Keratinocyte (primary cell): Measurements from ENCODE around the gene PTPRN2. TPM values are rescaled to one million over a fixed set of nuclear protein-coding genes. Genes with fewer than 3 reads are reported as not detected.
"Not testable (repeated sequence)": the region's sequence is repeated elsewhere in the genome, so short reads cannot be mapped to it uniquely, and the experiment has no call there.

Experiments used
- DNase-seq: peaks from one replicate; pipeline ENCODE4 v3.0.0-alpha.2; 2011; ENCODE audit warnings: low read depth, missing footprints, low spot score
- FAIRE-seq: peaks from 2 replicates; lab custom pipeline; 2011; peaks lifted over from hg19 to GRCh38; lab: Jason Lieb, UNC
- H2AFZ ChIP-seq: 2 replicates; pipeline ENCODE4 v1.6.0; 2012; ENCODE audit warnings: low read length, control low read depth, inconsistent platforms; ENCODE audit not compliant: control insufficient read depth
- H3K27ac ChIP-seq: 2 replicates; pipeline ENCODE4 v1.5.1; 2011; ENCODE audit warnings: low read length; ENCODE audit not compliant: control insufficient read depth, insufficient read depth
- H3K27me3 ChIP-seq: 3 replicates; pipeline ENCODE4 v1.6.0; 2011; ENCODE audit warnings: low read length; ENCODE audit not compliant: control insufficient read depth, insufficient read depth; ENCODE audit errors: extremely low read depth
- H3K36me3 ChIP-seq, 2 experiments: 2 replicates in 1 of 2; 3 replicates in 1 of 2; pipeline ENCODE4 v1.5.1; 2011; ENCODE audit warnings: low read length in 2 of 2, mild to moderate bottlenecking in 1 of 2; ENCODE audit not compliant: control insufficient read depth in 2 of 2, insufficient read depth in 2 of 2; ENCODE audit errors: extremely low read depth in 1 of 2
- H3K4me1 ChIP-seq: 3 replicates; pipeline ENCODE4 v1.5.1; 2011; ENCODE audit warnings: low read length; ENCODE audit not compliant: control insufficient read depth, insufficient read depth; ENCODE audit errors: extremely low read depth
- H3K4me2 ChIP-seq: 3 replicates; pipeline ENCODE4 v1.6.0; 2011; ENCODE audit warnings: low read depth, low read length; ENCODE audit not compliant: control insufficient read depth, insufficient read depth; ENCODE audit errors: extremely low read depth
- H3K4me3 ChIP-seq, 3 experiments: fragments of 200-600 bp in 1 of 3; sonication (generic) in 1 of 3; 2 replicates in 2 of 3; 3 replicates in 1 of 3; pipeline ENCODE4 v1.5.1; 2011 to 2016; ENCODE audit warnings: low read length in 3 of 3, mild to moderate bottlenecking in 3 of 3, control low read depth in 2 of 3, inconsistent platforms in 1 of 3, low read depth in 1 of 3, mixed read lengths in 1 of 3, mixed run types in 1 of 3, moderate library complexity in 1 of 3; ENCODE audit not compliant: control insufficient read depth in 2 of 3, insufficient read depth in 2 of 3; ENCODE audit errors: extremely low read depth in 1 of 3
- H3K79me2 ChIP-seq: 2 replicates; pipeline ENCODE4 v1.6.0; 2012; ENCODE audit warnings: low read length; ENCODE audit not compliant: control insufficient read depth, insufficient read depth
- H3K9ac ChIP-seq: 3 replicates; pipeline ENCODE4 v1.6.0; 2011; ENCODE audit warnings: low read length; ENCODE audit not compliant: control insufficient read depth, insufficient read depth; ENCODE audit errors: extremely low read depth
- H3K9me1 ChIP-seq: 3 replicates; pipeline ENCODE4 v1.6.0; 2011; ENCODE audit warnings: low read length; ENCODE audit not compliant: control insufficient read depth, insufficient read depth; ENCODE audit errors: extremely low read depth
- H3K9me3 ChIP-seq: 2 replicates; pipeline ENCODE4 v1.5.1; 2012; ENCODE audit warnings: low read depth, low read length; ENCODE audit not compliant: control insufficient read depth
- H4K20me1 ChIP-seq: 3 replicates; pipeline ENCODE4 v1.6.0; 2011; ENCODE audit warnings: low read length; ENCODE audit not compliant: control insufficient read depth, insufficient read depth; ENCODE audit errors: extremely low read depth
- CTCF ChIP-seq, 3 experiments: IDR thresholded peaks in 1 of 3; conservative IDR thresholded peaks in 1 of 3; optimal IDR thresholded peaks in 1 of 3; 2 replicates in 2 of 3; 3 replicates in 1 of 3; pipeline versions ENCODE3 to v1.5.1; 2011; ENCODE audit warnings: low read length in 3 of 3, mild to moderate bottlenecking in 3 of 3, moderate library complexity in 2 of 3, control low read depth in 1 of 3, inconsistent platforms in 1 of 3; ENCODE audit not compliant: insufficient read depth in 2 of 3; ENCODE audit errors: extremely low read depth in 1 of 3
- EZH2 ChIP-seq: IDR thresholded peaks from one replicate; pipeline ENCODE4 v1.6.1; 2012; ENCODE audit warnings: inconsistent platforms, mild to moderate bottlenecking, low read length, moderate library complexity
- dilution Hi-C: fragments of 300-500 bp; cut with MboI; formaldehyde crosslinking; loops from one replicate; pipeline ENCODE4 v1.7.0; 2020; ENCODE audit warnings: low sequenced_read_pairs; ENCODE audit not compliant: extremely low pct_ligation_motif_present
- polyA plus RNA-seq, 5 experiments: library from polyadenylated mRNA; depleted of rRNA in 3 of 5; stranded (reverse) in 3 of 5; stranded (forward) in 1 of 5; unstranded in 1 of 5; fragments of >200 nt; gene quantifications; 1 replicate in 1 of 5; 2 replicates in 3 of 5; 3 replicates in 1 of 5; pipeline versions ENCODE4 v1.2.1 to v1.2.3, GENCODE V29; 2011 to 2012; ENCODE audit warnings: missing spikeins in 2 of 5, low read depth in 1 of 5, low replicate concordance in 1 of 5

PTPRN2 gene
- polyA plus RNA-seq, 1 donor (not counting 4 experiments of a cell fraction or from before 2014, with no cell fraction given), result not detected

GRCh38 chr7:158296798-158297104 lies 290.9 kb downstream of the PTPRN2 start:
- H3K4me3 ChIP-seq, result no peak overlapping the region
- H3K9me1 ChIP-seq, result no peaks in the 10 kb centered on the region
- H3K9ac ChIP-seq, result no peak overlapping the region
- no peak overlapping the region for H3K4me2 ChIP-seq
- FAIRE-seq (no peak), DNase-seq (no peak)
- no peak for TF ChIP-seq CTCF (optimal IDR thresholded peaks at IDR 0.05 in 1 of 3, IDR thresholded peaks at IDR 0.05 in 1 of 3, conservative IDR thresholded peaks at IDR 0.05 in 1 of 3; ENCODE audit: extremely low read depth in 1 of 3, insufficient read depth in 2 of 3, low read length in 3 of 3)
- TF ChIP-seq EZH2, result no peak
- dilution Hi-C loops, result no loop called here
- no peaks in the 10 kb centered on the region for H3K27me3 ChIP-seq
- peaks cover 7% of the 10 kb centered on the region for H3K9me3 ChIP-seq
- H2AFZ ChIP-seq, result no peak overlapping the region
- no peaks in the 10 kb centered on the region for H4K20me1 ChIP-seq
- no peak overlapping the region for H3K27ac ChIP-seq
- no peaks in the 10 kb centered on the region for H3K36me3 ChIP-seq
- no peaks in the 10 kb centered on the region for H3K79me2 ChIP-seq
- no peaks in the 10 kb centered on the region for H3K4me1 ChIP-seq

DNA sequence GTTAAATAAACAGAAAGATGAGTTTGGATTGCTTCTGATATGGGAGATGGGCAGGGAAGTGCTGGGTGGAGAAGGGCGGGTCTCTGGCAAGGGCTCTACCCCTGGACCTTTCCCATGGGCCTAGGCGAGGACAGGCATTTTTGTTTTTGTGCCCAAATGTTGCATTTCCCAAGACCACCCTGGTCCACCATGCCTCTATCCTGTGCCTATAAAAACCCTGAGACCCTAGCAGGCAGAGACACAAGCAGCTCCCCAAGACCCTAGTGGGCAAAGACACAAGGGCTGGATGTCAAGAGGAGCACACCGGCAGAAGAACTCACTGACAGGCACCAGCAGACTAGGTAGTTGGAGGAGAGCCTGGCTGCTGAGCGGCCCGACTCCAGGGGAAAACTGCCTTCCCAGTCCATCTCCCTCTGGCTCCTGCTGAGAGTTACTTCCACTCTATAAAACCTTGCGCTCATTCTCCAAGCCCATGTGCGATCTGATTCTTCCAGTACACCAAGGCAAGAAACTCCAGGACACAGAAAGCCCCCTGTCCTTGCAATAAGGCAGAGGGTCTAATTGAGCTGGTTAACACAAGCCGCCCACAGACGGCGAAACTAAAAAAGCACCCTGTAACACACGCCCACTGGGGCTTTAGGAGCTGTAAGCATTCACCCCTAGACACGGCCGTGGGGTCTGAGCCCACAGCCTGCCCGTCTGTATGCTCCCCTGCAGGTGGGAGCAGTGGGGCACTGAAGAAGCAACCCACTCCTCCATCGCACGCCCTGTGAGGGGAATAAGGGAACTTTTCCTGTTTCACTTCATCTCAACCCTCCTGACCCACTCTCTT lies 291.4 kb downstream of the PTPRN2 start:
- Histone ChIP-seq H3K79me2 (no peaks in the 10 kb centered on the region), H3K27ac (no peak overlapping the region), H3K9ac (no peak overlapping the region), H3K9me1 (no peaks in the 10 kb centered on the region), H2AFZ (no peak overlapping the region), H3K4me1 (no peaks in the 10 kb centered on the region), H3K9me3 (peaks cover 7% of the 10 kb centered on the region), H3K4me2 (no peak overlapping the region), H3K27me3 (no peaks in the 10 kb centered on the region), H3K36me3 (no peaks in the 10 kb centered on the region), H3K4me3 (no peak overlapping the region), H4K20me1 (no peaks in the 10 kb centered on the region)
- FAIRE-seq (no peak), DNase-seq (no peak)
- no peak for TF ChIP-seq CTCF (optimal IDR thresholded peaks at IDR 0.05 in 1 of 3, IDR thresholded peaks at IDR 0.05 in 1 of 3, conservative IDR thresholded peaks at IDR 0.05 in 1 of 3; ENCODE audit: extremely low read depth in 1 of 3, insufficient read depth in 2 of 3, low read length in 3 of 3)
- TF ChIP-seq EZH2, result no peak
- dilution Hi-C loops, result no loop called here

DNA sequence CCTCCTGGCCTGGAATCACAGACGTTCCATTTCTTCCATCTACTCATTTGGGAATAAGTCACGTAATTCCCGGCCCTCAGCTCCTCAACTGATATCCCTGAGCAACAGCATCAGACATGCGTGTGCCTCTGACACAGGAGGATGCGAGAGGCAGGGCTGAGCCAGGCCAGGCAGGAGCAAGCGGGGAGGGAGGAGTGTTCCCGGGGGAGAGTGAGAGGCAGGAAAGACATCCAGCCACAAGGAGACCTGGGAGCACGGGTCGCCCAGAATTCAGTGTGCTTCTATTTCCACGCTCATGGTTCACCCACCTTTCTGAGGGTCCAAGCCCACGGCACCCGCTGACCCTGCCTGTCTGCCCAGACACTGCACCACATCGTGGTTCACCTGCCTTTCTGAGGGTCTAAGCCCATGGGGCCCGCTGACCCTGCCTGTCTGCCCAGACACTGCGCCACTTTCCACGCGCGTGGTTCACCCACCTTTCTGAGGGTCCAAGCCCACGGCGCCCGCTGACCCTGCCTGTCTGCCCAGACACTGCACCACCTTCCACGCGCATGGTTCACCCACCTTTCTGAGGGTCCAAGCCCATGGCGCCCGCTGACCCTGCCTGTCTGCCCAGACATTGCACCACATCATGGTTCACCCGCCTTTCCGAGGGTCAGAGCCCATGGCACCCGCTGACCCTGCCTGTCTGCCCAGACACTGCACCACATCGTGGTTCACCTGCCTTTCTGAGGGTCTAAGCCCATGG lies 293.0 kb downstream of the PTPRN2 start:
- H3K36me3 ChIP-seq, H2AFZ ChIP-seq, FAIRE-seq: not testable (repeated sequence)

More for the DNA sequence above, 293.0 kb downstream of the PTPRN2 start:
- H3K27me3 ChIP-seq, H3K9me1 ChIP-seq, H3K9me3 ChIP-seq, H3K4me2 ChIP-seq, H3K27ac ChIP-seq, H3K79me2 ChIP-seq, DNase-seq, H4K20me1 ChIP-seq, H3K4me1 ChIP-seq, dilution Hi-C loops, H3K9ac ChIP-seq, H3K4me3 ChIP-seq: not testable (repeated sequence)
